CD4-positive, alpha-beta T cell (primary cell): ENCODE data around the gene DYNLT2. TPM values are rescaled to one million over a fixed set of nuclear protein-coding genes. Genes with fewer than 3 reads are reported as not detected.

ENCODE experiments used
- ATAC-seq: fragments of 200-7000 bp; cut with Tn5 transposase; one replicate; pipeline ENCODE4 v1.10.0; 2022; ENCODE audit warnings: mild to moderate bottlenecking; ENCODE audit not compliant: poor library complexity
- CTCF ChIA-PET: fragments of 350-600 bp; sonication (Branson Sonifier 250); formaldehyde crosslinking; loops from one replicate; lab custom pipeline; 2021; ENCODE audit warnings: antibody characterized with exemption, inconsistent platforms; lab: Charles Lee
- POLR2A ChIA-PET: fragments of 350-600 bp; sonication (Branson Sonifier 250); formaldehyde crosslinking; loops from one replicate; lab custom pipeline; 2021; ENCODE audit warnings: antibody characterized with exemption, inconsistent platforms; lab: Charles Lee
- DNase-seq, 14 experiments: peaks; one replicate each; pipeline ENCODE4 v3.0.0-alpha.2; 2013 to 2020; ENCODE audit warnings: mixed read lengths in 2 of 14
- H3K27ac ChIP-seq, 2 donors: one replicate each; pipeline versions ENCODE4 v1.5.1 to v1.7.0; 2013; ENCODE audit warnings: low read length in 2 of 2, low read depth in 1 of 2, mild to moderate bottlenecking in 1 of 2
- H3K27me3 ChIP-seq, 2 experiments: 1 replicate in 1 of 2; 2 replicates in 1 of 2; pipeline versions ENCODE4 v1.6.1 to v1.7.0; 2013; ENCODE audit warnings: low read length in 2 of 2, control low read depth in 1 of 2, mild to moderate bottlenecking in 1 of 2, moderate library complexity in 1 of 2; ENCODE audit not compliant: insufficient read depth in 2 of 2, control insufficient read depth in 1 of 2
- H3K36me3 ChIP-seq: one replicate; pipeline ENCODE4 v1.6.1; 2013; ENCODE audit warnings: low read length, control low read depth; ENCODE audit not compliant: insufficient read depth
- H3K4me1 ChIP-seq: one replicate; pipeline ENCODE4 v1.6.1; 2013; ENCODE audit warnings: low read length, control low read depth; ENCODE audit not compliant: insufficient read depth
- H3K4me3 ChIP-seq: one replicate; pipeline ENCODE4 v1.5.1; 2013; ENCODE audit warnings: mild to moderate bottlenecking, low read length, moderate library complexity
- H3K9me3 ChIP-seq, 2 experiments: 1 replicate in 1 of 2; 2 replicates in 1 of 2; pipeline versions ENCODE4 v1.6.1 to v1.7.0; 2013; ENCODE audit warnings: low read length in 2 of 2, mild to moderate bottlenecking in 2 of 2, control low read depth in 1 of 2, moderate library complexity in 1 of 2; ENCODE audit not compliant: control insufficient read depth in 1 of 2, insufficient read depth in 1 of 2
- H3K27ac Mint-ChIP-seq: one replicate; pipeline ENCODE4 v1.8.0; 2020; ENCODE audit warnings: mixed read lengths
- H3K27me3 Mint-ChIP-seq: one replicate; pipeline ENCODE4 v1.8.0; 2021; ENCODE audit warnings: mixed read lengths
- H3K36me3 Mint-ChIP-seq: one replicate; pipeline ENCODE4 v1.8.0; 2021; ENCODE audit warnings: low read depth, mixed read lengths
- H3K4me1 Mint-ChIP-seq: one replicate; pipeline ENCODE4 v1.8.0; 2021; ENCODE audit warnings: low read depth, mixed read lengths
- H3K4me3 Mint-ChIP-seq: one replicate; pipeline ENCODE4 v1.8.0; 2020; ENCODE audit warnings: mild to moderate bottlenecking, mixed read lengths
- H3K9me3 Mint-ChIP-seq: one replicate; pipeline ENCODE4 v1.8.0; 2020; ENCODE audit warnings: mixed read lengths
- CTCF ChIP-seq: fragments of 200-600 bp; IDR thresholded peaks from one replicate; pipeline ENCODE4 v1.8.0; 2022; ENCODE audit warnings: antibody characterized with exemption, mild to moderate bottlenecking
- intact Hi-C, 2 experiments: fragments of 100-400 bp; cut with DNase I in 1 of 2; cut with micrococcal nuclease in 1 of 2; formaldehyde crosslinking; loops; one replicate each; pipeline versions ENCODE4 v1.15.1 to v1.9.0; 2023 to 2025; cut with DNase I, micrococcal nuclease
- total RNA-seq, 174 experiments: library from RNA in 2 of 174; stranded (reverse) in 2 of 174; gene quantifications; one replicate each; pipeline ENCODE4 v1.2.3 and lab custom pipeline; 2021 to 2026

Gene DYNLT2
- total RNA-seq, 2 experiments from 2014 or later = 4.1 to 4.3 TPM

GRCh38 chr6:169709293-169709692, 42.1 kb downstream of the DYNLT2 start:
- ChIA-PET CTCF (interaction anchor here (3.7 kb wide), 1 partner anchor 12 kb away, joined by 29 read pairs; no protein-coding TSS in a partner anchor), POLR2A (interaction anchor here (0.6 to 4.4 kb wide), 5 partner anchors 8 to 593 kb away, joined by 3 to 44 read pairs (median 5); partner anchors contain the start of genes C6orf120, DYNLT2, ERMARD and PHF10)
- no peak overlapping the region for H3K4me3 ChIP-seq
- peaks cover 34% of the 10 kb centered on the region for H3K4me1 Mint-ChIP-seq
- H3K36me3 ChIP-seq = peaks cover 40% of the 10 kb centered on the region
- H3K9me3 ChIP-seq = no peaks in the 10 kb centered on the region
- intact Hi-C loops = no loop called here
- H3K27me3 Mint-ChIP-seq = no peaks in the 10 kb centered on the region
- peaks cover 74% of the 10 kb centered on the region for H3K36me3 Mint-ChIP-seq
- no peaks in the 10 kb centered on the region for H3K9me3 Mint-ChIP-seq
- H3K27ac Mint-ChIP-seq = no peak overlapping the region
- ATAC-seq (no peak), DNase-seq (no peak)
- H3K27me3 ChIP-seq = no peaks in the 10 kb centered on the region
- peak overlapping the region in 1 of 2 donors; percentile 6 for H3K27ac ChIP-seq
- TF ChIP-seq CTCF = no peak
- H3K4me3 Mint-ChIP-seq = no peak overlapping the region
- no peaks in the 10 kb centered on the region for H3K4me1 ChIP-seq

GRCh38 chr6:169707772-169708171, 43.6 kb downstream of the DYNLT2 start:
- no peaks in the 10 kb centered on the region for H3K27me3 Mint-ChIP-seq
- no peak for TF ChIP-seq CTCF
- intact Hi-C loops = no loop called here
- no peaks in the 10 kb centered on the region for H3K27me3 ChIP-seq
- no peak overlapping the region for H3K27ac ChIP-seq
- peaks cover 5% of the 10 kb centered on the region for H3K4me1 ChIP-seq
- H3K36me3 ChIP-seq = peaks cover 32% of the 10 kb centered on the region
- H3K4me1 Mint-ChIP-seq = peaks cover 49% of the 10 kb centered on the region
- H3K36me3 Mint-ChIP-seq = peaks cover 79% of the 10 kb centered on the region
- ATAC-seq (no peak), DNase-seq (no peak)
- H3K4me3 Mint-ChIP-seq = no peak overlapping the region
- peak overlapping the region; percentile 43 for H3K27ac Mint-ChIP-seq
- CTCF ChIA-PET = interaction anchor here (3.7 kb wide), 1 partner anchor 13 kb away, joined by 29 read pairs; no protein-coding TSS in a partner anchor
- no peaks in the 10 kb centered on the region for H3K9me3 Mint-ChIP-seq
- no peak overlapping the region for H3K4me3 ChIP-seq
- POLR2A ChIA-PET = interaction anchor here (1.0 to 4.4 kb wide), 2 partner anchors 15 to 44 kb away, joined by 4 to 44 read pairs; no protein-coding TSS in a partner anchor
- no peaks in the 10 kb centered on the region for H3K9me3 ChIP-seq

- Mint-ChIP-seq H3K36me3 (peaks cover 50% of the 10 kb centered on the region), H3K4me1 (peaks cover 80% of the 10 kb centered on the region), H3K9me3 (no peaks in the 10 kb centered on the region), H3K27ac (peak overlapping the region; percentile 99), H3K4me3 (peak overlapping the region; percentile 97), H3K27me3 (no peaks in the 10 kb centered on the region)
- Histone ChIP-seq H3K27me3 (no peaks in the 10 kb centered on the region), H3K4me3 (peak overlapping the region; percentile 83), H3K4me1 (peaks cover 21% of the 10 kb centered on the region), H3K36me3 (peaks cover 8% of the 10 kb centered on the region), H3K27ac (peak overlapping the region; percentile 87 to 92), H3K9me3 (no peaks in the 10 kb centered on the region)
- CTCF ChIA-PET = interaction anchor here (1.5 to 2.8 kb wide), 4 partner anchors 20 to 87 kb away, joined by 5 to 11 read pairs (median 6); partner anchors contain the start of genes DYNLT2 and ERMARD
- intact Hi-C loops = loop anchor here (1.0 to 5.0 kb wide), 8 partner anchors 20 to 850 kb away; partner anchors contain the start of genes DYNLT2 (in 1 of the 2), ERMARD (in 1 of the 2), FAM120B (in 1 of the 2) and PSMB1 (in 1 of the 2)
- ATAC-seq (peak; percentile 12), DNase-seq (no peak)
- POLR2A ChIA-PET = interaction anchor here (1.6 to 5.7 kb wide), 7 partner anchors 10 to 881 kb away, joined by 7 to 230 read pairs (median 17); partner anchors contain the start of genes DYNLT2, ERMARD, PDCD2 and PHF10
- no peak for TF ChIP-seq CTCF
Measured at GRCh38 chr6:169702840-169703246, 48.5 kb downstream of the DYNLT2 start.
